ENCODE measurements around the gene FOXO3. TPM values are rescaled to one million over a fixed set of nuclear protein-coding genes. Genes with fewer than 3 reads are reported as not detected.
A peak's percentile ranks its signal among the peaks of the same experiment; 100 is the strongest.

The FOXO3 gene
- total RNA-seq, 2 donors from 2014 or later, result 108 to 144 TPM

GRCh38 chr6:108581237-108581931 is 20.7 kb downstream of the FOXO3 start:
- H3K27me3 ChIP-seq (replicated peaks; ENCODE audit: insufficient read depth), result no peaks in the 10 kb centered on the region
- peak; percentile 42 for DNase-seq (ENCODE audit: low spot score)
- peak overlapping the region; percentile 57 to 68 for H3K27ac ChIP-seq
- no peaks in the 10 kb centered on the region for H3K9me3 ChIP-seq
- 8% methylated on average over 3 of the region's 3 CpGs for WGBS
- H3K4me1 ChIP-seq (replicated peaks), result peaks cover 22% of the 10 kb centered on the region
- no peak overlapping the region for H3K4me3 ChIP-seq
- intact Hi-C loops (cut with DNase I), result no loop called here
- no peaks in the 10 kb centered on the region for H3K36me3 ChIP-seq
- TF ChIP-seq POLR2AphosphoS5 (IDR thresholded peaks at IDR 0.05) (peak; percentile 47), POLR2A (IDR thresholded peaks at IDR 0.05) (no peak)

- no peak for TF ChIP-seq POLR2AphosphoS5 (IDR thresholded peaks at IDR 0.05)
- TF ChIP-seq CTCF (IDR thresholded peaks at IDR 0.05), result no peak
- no peak for TF ChIP-seq POLR2A (IDR thresholded peaks at IDR 0.05)
- no peaks in the 10 kb centered on the region for H3K27me3 ChIP-seq (replicated peaks; ENCODE audit: insufficient read depth)
- H3K27ac ChIP-seq, result peak overlapping the region; percentile 57 to 68
- intact Hi-C loops (cut with DNase I), result no loop called here
- WGBS, result 10% methylated on average over 1 of the region's 1 CpG
- no peak overlapping the region for H3K4me3 ChIP-seq
- H3K4me1 ChIP-seq (replicated peaks), result peaks cover 28% of the 10 kb centered on the region
- DNase-seq (ENCODE audit: low spot score), result no peak
- no peaks in the 10 kb centered on the region for H3K9me3 ChIP-seq
- H3K36me3 ChIP-seq, result no peaks in the 10 kb centered on the region
Measured at GRCh38 chr6:108581932-108582475, 21.3 kb downstream of the FOXO3 start.

GRCh38 chr6:108582618-108583017 is 21.9 kb downstream of the FOXO3 start:
- peak overlapping the region; percentile 57 to 68 for H3K27ac ChIP-seq
- no peak for TF ChIP-seq POLR2A (IDR thresholded peaks at IDR 0.05)
- TF ChIP-seq POLR2AphosphoS5 (IDR thresholded peaks at IDR 0.05), result no peak
- no peak for TF ChIP-seq CTCF (IDR thresholded peaks at IDR 0.05)
- intact Hi-C loops (cut with DNase I), result no loop called here
- 78% methylated on average over 3 of the region's 3 CpGs for WGBS
- H3K27me3 ChIP-seq (replicated peaks; ENCODE audit: insufficient read depth), result no peaks in the 10 kb centered on the region
- H3K9me3 ChIP-seq, result no peaks in the 10 kb centered on the region
- H3K4me1 ChIP-seq (replicated peaks), result peaks cover 32% of the 10 kb centered on the region
- DNase-seq (ENCODE audit: low spot score), result no peak
- H3K4me3 ChIP-seq, result no peak overlapping the region
- H3K36me3 ChIP-seq, result no peaks in the 10 kb centered on the region

- no peaks in the 10 kb centered on the region for H3K27me3 ChIP-seq (replicated peaks; ENCODE audit: insufficient read depth)
- DNase-seq (ENCODE audit: low spot score), result no peak
- no peak overlapping the region for H3K4me3 ChIP-seq
- H3K36me3 ChIP-seq, result no peaks in the 10 kb centered on the region
- 60% methylated on average over 5 of the region's 5 CpGs for WGBS
- H3K9me3 ChIP-seq, result no peaks in the 10 kb centered on the region
- no peak for TF ChIP-seq POLR2AphosphoS5 (IDR thresholded peaks at IDR 0.05)
- TF ChIP-seq CTCF (IDR thresholded peaks at IDR 0.05), result no peak
- no peak for TF ChIP-seq POLR2A (IDR thresholded peaks at IDR 0.05)
- H3K4me1 ChIP-seq (replicated peaks), result peaks cover 44% of the 10 kb centered on the region
- intact Hi-C loops (cut with DNase I), result no loop called here
- peak overlapping the region; percentile 7 to 57 for H3K27ac ChIP-seq
Measured at GRCh38 chr6:108584323-108584722, 23.6 kb downstream of the FOXO3 start.

GRCh38 chr6:108585359-108585758 is 24.6 kb downstream of the FOXO3 start:
- H3K36me3 ChIP-seq, result no peaks in the 10 kb centered on the region
- intact Hi-C loops (cut with DNase I), result no loop called here
- H3K4me1 ChIP-seq (replicated peaks), result peaks cover 51% of the 10 kb centered on the region
- H3K9me3 ChIP-seq, result no peaks in the 10 kb centered on the region
- 82% methylated on average over 2 of the region's 2 CpGs for WGBS
- no peak overlapping the region for H3K4me3 ChIP-seq
- H3K27ac ChIP-seq, result peak overlapping the region; percentile 85
- DNase-seq (ENCODE audit: low spot score), result no peak
- TF ChIP-seq POLR2A (IDR thresholded peaks at IDR 0.05) (no peak), POLR2AphosphoS5 (IDR thresholded peaks at IDR 0.05) (no peak), CTCF (IDR thresholded peaks at IDR 0.05) (no peak)
- H3K27me3 ChIP-seq (replicated peaks; ENCODE audit: insufficient read depth), result no peaks in the 10 kb centered on the region

Data from prostate gland (tissue), 2 donors.